Measurements from ENCODE around the gene TPO.

GRCh38 chr2:1406434-1406833, 6.8 kb upstream of the TPO start:
- TF ChIP-seq CTCF (IDR thresholded peaks at IDR 0.05; ENCODE audit: low read length) (no peak), EZH2 (optimal IDR thresholded peaks at IDR 0.05; ENCODE audit: low read depth, low read length) (no peak)

All from MM.1S (cell line).